ENCODE measurements around the gene C5orf63. TPM values are rescaled to one million over a fixed set of nuclear protein-coding genes. Genes with fewer than 3 reads are reported as not detected.

The C5orf63 gene
- total and polyA plus RNA-seq, 2 of the 8 experiments (the other 6 are each of a cell fraction or from before 2014, with no cell fraction given): 0.67 to 0.71 TPM

DNA sequence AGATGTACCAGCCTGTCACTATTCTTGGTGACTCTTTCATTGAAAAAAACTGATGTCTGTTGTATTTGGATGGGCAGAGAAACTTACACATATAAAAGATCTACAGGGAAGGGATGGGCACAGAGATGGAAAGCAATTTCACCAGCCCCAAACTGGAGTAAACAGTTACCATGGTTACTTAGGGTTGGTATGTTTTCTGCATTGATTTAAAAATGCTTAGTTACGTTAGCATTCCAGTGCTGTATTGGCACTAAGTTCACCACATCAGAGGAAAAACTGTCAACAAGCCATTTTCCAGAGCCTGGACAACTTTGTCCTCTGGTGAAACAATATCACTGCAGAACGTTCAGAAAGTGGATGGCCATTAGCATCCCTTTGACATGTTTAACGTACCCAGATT is 70.9 kb downstream of the C5orf63 start:
- Histone ChIP-seq H3K4ac (replicated peaks; ENCODE audit: insufficient read length, low read depth, low read length) (no peak overlapping the region), H3K79me2 (ENCODE audit: control insufficient read depth in 1 of 2, insufficient read depth in 2 of 2, low read length in 2 of 2) (no peaks in the 10 kb centered on the region), H3K27me3 (replicated peaks in 1 of 4; ENCODE audit: control insufficient read depth in 3 of 4, extremely low read depth in 1 of 4, insufficient read depth in 3 of 4, low read length in 3 of 4) (no peaks in the 10 kb centered on the region), H4K20me1 (replicated peaks in 1 of 2; ENCODE audit: control insufficient read depth in 1 of 2, insufficient read depth in 2 of 2, low read length in 2 of 2) (no peaks in the 10 kb centered on the region), H3K9me3 (ENCODE audit: insufficient read depth in 2 of 2, low read depth in 1 of 2, low read length in 1 of 2) (no peaks in the 10 kb centered on the region), H2BK120ac (replicated peaks; ENCODE audit: low read depth, low read length) (no peak overlapping the region), H2AFZ (ENCODE audit: low read length) (no peak overlapping the region), H2AK5ac (ENCODE audit: low read depth, low read length) (no peak overlapping the region), H2BK20ac (ENCODE audit: low read length) (no peak overlapping the region), H3K4me2 (ENCODE audit: insufficient read depth in 1 of 2, low read depth in 2 of 2, low read length in 2 of 2) (no peak overlapping the region), H3K36me3 (ENCODE audit: control insufficient read depth in 2 of 4, insufficient read depth in 4 of 4, low read length in 3 of 4) (no peaks in the 10 kb centered on the region), H3K23ac (ENCODE audit: insufficient read length) (no peak overlapping the region), H3K14ac (ENCODE audit: insufficient read length) (no peak overlapping the region), H4K91ac (replicated peaks; ENCODE audit: insufficient read length, low read length) (no peak overlapping the region), H4K5ac (ENCODE audit: insufficient read length, low read depth, low read length) (no peak overlapping the region), H2BK12ac (ENCODE audit: low read depth, low read length) (no peak overlapping the region), H3K56ac (replicated peaks; ENCODE audit: insufficient read length, low read depth, low read length) (no peak overlapping the region), H3K4me3 (ENCODE audit: extremely low read depth in 1 of 4, insufficient read depth in 2 of 4, low read depth in 3 of 4, low read length in 4 of 4) (no peak overlapping the region), H3K27ac (ENCODE audit: low read depth, low read length) (no peak overlapping the region), H3K9ac (replicated peaks in 1 of 4; ENCODE audit: extremely low read depth in 1 of 4, low read depth in 3 of 4, low read length in 3 of 4) (no peak overlapping the region; a peak in 1 of 7 replicates), H4K8ac (ENCODE audit: extremely low read depth, insufficient read depth, low read length) (no peak overlapping the region), H3K23me2 (ENCODE audit: low read depth, low read length) (no peaks in the 10 kb centered on the region; the same call in 1 of the 2 replicates), H2BK5ac (ENCODE audit: low read depth, low read length) (no peak overlapping the region), H3K18ac (ENCODE audit: extremely low read depth, low read length) (no peak overlapping the region), H3K4me1 (replicated peaks in 1 of 4; ENCODE audit: control insufficient read depth in 3 of 4, insufficient read depth in 4 of 4, low read length in 3 of 4) (peaks cover 0 to 4% (median 0%) of the 10 kb centered on the region in 4 experiments; a peak in 2 of 7 replicates), H3K79me1 (ENCODE audit: low read depth, low read length) (no peaks in the 10 kb centered on the region), H2BK15ac (ENCODE audit: low read length) (no peak overlapping the region)
- WGBS, 2 experiments (ENCODE audit: extremely low coverage in 1 of 2, insufficient coverage in 1 of 2, insufficient read length in 1 of 2, insufficient replicate concordance in 2 of 2, low coverage in 1 of 2, low lambda C conversion rate in 2 of 2, missing lambda C conversion rate in 1 of 2): 84% methylated on average over 3 of the region's 3 CpGs; no CpG with 5 or more reads in 1 of the 2 experiments
- ChIA-PET POLR2A (ENCODE audit: partially characterized antibody) (no interaction called here), CTCF (ENCODE audit: partially characterized antibody) (interaction anchor here (1.1 to 1.4 kb wide), 2 partner anchors 9 to 20 kb away, joined by 3 to 4 read pairs; no protein-coding TSS in a partner anchor)
- no peak for DNase-seq (ENCODE audit: low read depth in 1 of 2, low spot score in 2 of 2)
- FAIRE-seq: no peak
- no peak for TF ChIP-seq RAD21 (IDR thresholded peaks at IDR 0.05 in 1 of 2, conservative IDR thresholded peaks at IDR 0.05 in 1 of 2; ENCODE audit: low read depth in 2 of 2, low read length in 2 of 2)
- TF ChIP-seq RFX5 (IDR thresholded peaks at IDR 0.05; ENCODE audit: borderline replicate concordance, low read depth, low read length): no peak
- TF ChIP-seq RNF2 (IDR thresholded peaks at IDR 0.05; ENCODE audit: borderline replicate concordance, low read depth, low read length, missing control alignments, poor library complexity, severe bottlenecking): no peak
- TF ChIP-seq TAF1 (IDR thresholded peaks at IDR 0.05; ENCODE audit: low read depth, low read length): no peak
- TF ChIP-seq POLR2AphosphoS5 (IDR thresholded peaks at IDR 0.05; ENCODE audit: low read depth, low read length): no peak
- TF ChIP-seq ASH2L (IDR thresholded peaks at IDR 0.05; ENCODE audit: low read length): no peak
- TF ChIP-seq, protein P1, sequence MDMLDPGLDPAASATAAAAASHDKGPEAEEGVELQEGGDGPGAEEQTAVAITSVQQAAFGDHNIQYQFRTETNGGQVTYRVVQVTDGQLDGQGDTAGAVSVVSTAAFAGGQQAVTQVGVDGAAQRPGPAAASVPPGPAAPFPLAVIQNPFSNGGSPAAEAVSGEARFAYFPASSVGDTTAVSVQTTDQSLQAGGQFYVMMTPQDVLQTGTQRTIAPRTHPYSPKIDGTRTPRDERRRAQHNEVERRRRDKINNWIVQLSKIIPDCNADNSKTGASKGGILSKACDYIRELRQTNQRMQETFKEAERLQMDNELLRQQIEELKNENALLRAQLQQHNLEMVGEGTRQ (IDR thresholded peaks at IDR 0.05; ENCODE audit: low read length): no peak
- TF ChIP-seq CHD1 (IDR thresholded peaks at IDR 0.05; ENCODE audit: low read depth, low read length): no peak
- TF ChIP-seq GTF2F1 (IDR thresholded peaks at IDR 0.05; ENCODE audit: borderline replicate concordance, low read depth, low read length): no peak
- TF ChIP-seq CTBP2 (IDR thresholded peaks at IDR 0.05; ENCODE audit: borderline replicate concordance, insufficient read depth, insufficient read length, low read length): no peak
- TF ChIP-seq BCL11A (IDR thresholded peaks at IDR 0.05; ENCODE audit: low read depth in 2 of 2, low read length in 2 of 2): no peak
- no peak for TF ChIP-seq CBX8 (IDR thresholded peaks at IDR 0.05; ENCODE audit: borderline replicate concordance, low read depth, low read length)
- TF ChIP-seq BRCA1 (IDR thresholded peaks at IDR 0.05; ENCODE audit: low read depth, low read length): no peak

All from H1 (cell line).